BLaER1 (cell line): ENCODE data around the gene UGT1A8.
"Not testable (repeated sequence)": the region's sequence is repeated elsewhere in the genome, so short reads cannot be mapped to it uniquely, and the experiment has no call there.

ENCODE experiments used
- H3K27ac ChIP-seq: shearing (Covaris generic); formaldehyde crosslinking; 2 replicates; pipeline ENCODE4 v1.8.1; 2022
- H3K27me3 ChIP-seq: shearing (Covaris generic); formaldehyde crosslinking; 2 replicates; pipeline ENCODE4 v1.8.1; 2022
- H3K36me3 ChIP-seq: shearing (Covaris generic); formaldehyde crosslinking; 2 replicates; pipeline ENCODE4 v1.8.1; 2022
- H3K4me1 ChIP-seq: shearing (Covaris generic); formaldehyde crosslinking; 2 replicates; pipeline ENCODE4 v1.8.1; 2022
- H3K4me2 ChIP-seq: shearing (Covaris generic); formaldehyde crosslinking; 2 replicates; pipeline ENCODE4 v1.8.1; 2022
- H3K4me3 ChIP-seq: shearing (Covaris generic); formaldehyde crosslinking; 2 replicates; pipeline ENCODE4 v1.8.1; 2022
- H3K9ac ChIP-seq: shearing (Covaris generic); formaldehyde crosslinking; 2 replicates; pipeline ENCODE4 v1.8.1; 2022
- H3K9me3 ChIP-seq: shearing (Covaris generic); formaldehyde crosslinking; 2 replicates; pipeline ENCODE4 v1.8.1; 2022
- H4K20me1 ChIP-seq: shearing (Covaris generic); formaldehyde crosslinking; 2 replicates; pipeline ENCODE4 v1.8.1; 2022
- Cebpa-rat ChIP-seq: shearing (Covaris generic); IDR thresholded peaks from 2 replicates; pipeline ENCODE4 v1.8.1; 2022

Gene UGT1A8

GRCh38 chr2:233638836-233639235 is 21.4 kb downstream of the UGT1A8 start:
- Histone ChIP-seq H3K4me2 (no peak overlapping the region), H4K20me1 (no peaks in the 10 kb centered on the region), H3K9ac (no peak overlapping the region), H3K4me1 (no peaks in the 10 kb centered on the region), H3K9me3 (peaks cover 19% of the 10 kb centered on the region), H3K4me3 (no peak overlapping the region), H3K27me3 (no peaks in the 10 kb centered on the region), H3K36me3 (no peaks in the 10 kb centered on the region), H3K27ac (no peak overlapping the region)
- TF ChIP-seq Cebpa-rat = no peak

DNA sequence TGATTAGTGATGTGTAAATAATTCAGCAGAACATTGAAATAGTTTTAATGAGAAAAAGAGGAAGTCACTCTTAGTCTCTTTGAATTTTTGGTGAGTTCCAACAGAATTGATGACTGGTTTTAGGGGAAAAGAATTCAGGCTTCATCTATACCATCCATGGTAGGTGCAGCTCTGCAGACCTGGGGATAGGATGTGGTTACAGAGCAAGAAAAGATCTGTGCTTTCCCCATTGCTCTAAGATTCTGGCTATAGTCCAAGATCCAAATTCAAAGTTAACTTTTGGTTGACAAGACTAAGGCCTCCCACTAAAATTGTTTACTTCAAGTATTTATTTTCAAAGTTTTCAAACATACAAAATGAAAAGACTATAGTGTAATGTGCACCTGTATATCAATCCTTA is 22.4 kb downstream of the UGT1A8 start:
- Histone ChIP-seq H3K27me3 (no peaks in the 10 kb centered on the region), H3K4me2 (no peak overlapping the region), H3K27ac (no peak overlapping the region), H3K9ac (no peak overlapping the region), H3K4me3 (no peak overlapping the region), H3K36me3 (no peaks in the 10 kb centered on the region), H4K20me1 (no peaks in the 10 kb centered on the region), H3K4me1 (no peaks in the 10 kb centered on the region), H3K9me3 (peaks cover 28% of the 10 kb centered on the region)
- TF ChIP-seq Cebpa-rat = no peak

DNA sequence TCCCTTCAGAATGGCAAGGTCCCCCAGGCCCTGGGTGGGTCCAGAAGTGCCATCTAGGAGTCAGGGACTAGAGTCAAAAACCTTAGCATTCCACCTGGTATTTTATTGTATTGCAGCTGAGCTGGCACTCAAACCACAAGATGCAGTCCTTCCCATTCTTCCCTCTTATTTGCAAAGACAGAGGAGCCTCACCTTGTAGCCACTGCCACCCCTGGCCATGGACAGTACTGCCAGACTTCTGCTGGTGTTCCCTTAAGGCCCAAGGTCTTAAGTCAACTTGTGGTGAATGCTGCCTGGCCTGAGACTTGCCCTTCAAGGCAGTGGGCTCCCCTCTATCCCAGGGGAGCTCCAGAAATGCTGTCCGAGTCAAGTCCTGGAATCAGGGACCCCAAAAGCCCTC is 25.7 kb downstream of the UGT1A8 start:
- TF ChIP-seq Cebpa-rat = no peak
- Histone ChIP-seq H3K4me2 (no peak overlapping the region), H3K9ac (no peak overlapping the region), H4K20me1 (no peaks in the 10 kb centered on the region), H3K27ac (no peak overlapping the region), H3K4me1 (no peaks in the 10 kb centered on the region), H3K9me3 (peaks cover 56% of the 10 kb centered on the region), H3K27me3 (no peaks in the 10 kb centered on the region), H3K36me3 (no peaks in the 10 kb centered on the region), H3K4me3 (no peak overlapping the region)

DNA sequence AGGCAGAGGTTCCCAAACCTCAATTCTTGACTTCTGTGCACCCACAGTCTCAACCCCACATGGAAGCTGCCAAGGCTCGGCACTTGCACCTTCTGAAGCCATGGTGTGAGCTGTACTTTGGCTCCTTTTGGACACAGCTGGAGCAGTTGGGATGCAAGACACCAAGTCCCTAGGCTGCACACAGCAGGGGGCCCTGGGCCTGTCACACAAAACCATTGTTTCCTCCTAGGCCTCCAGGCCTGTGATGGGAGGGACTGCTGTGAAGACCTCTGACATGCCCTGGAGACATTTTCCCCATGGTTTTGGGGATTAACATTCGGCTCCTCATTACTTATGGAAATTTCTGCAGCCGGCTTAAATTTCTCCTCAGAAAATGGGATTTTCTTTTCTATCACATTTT is 28.6 kb downstream of the UGT1A8 start:
- peaks cover 56% of the 10 kb centered on the region for H3K9me3 ChIP-seq
- H3K4me3 ChIP-seq, H3K27me3 ChIP-seq, H4K20me1 ChIP-seq, H3K4me2 ChIP-seq, H3K4me1 ChIP-seq, H3K36me3 ChIP-seq, H3K9ac ChIP-seq, H3K27ac ChIP-seq: not testable (repeated sequence)

DNA sequence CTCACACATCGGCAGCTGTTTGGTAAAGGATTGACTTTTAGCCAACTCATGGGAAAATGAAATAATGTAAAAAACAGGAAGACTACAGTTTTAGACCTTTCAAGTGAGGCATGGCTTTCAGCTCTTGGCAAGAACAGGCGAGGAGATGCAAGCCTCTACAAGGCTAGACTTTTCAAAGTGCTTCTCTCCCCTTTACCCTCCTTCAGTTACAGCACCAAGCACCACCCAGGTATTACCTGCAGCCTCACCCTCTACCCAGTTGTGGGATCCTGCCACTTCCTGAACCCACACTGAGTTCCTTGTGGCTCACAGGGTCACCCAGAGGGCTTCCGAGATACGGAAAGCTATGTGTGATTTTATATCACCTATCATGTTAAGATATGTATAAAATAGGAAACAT is 33.5 kb downstream of the UGT1A8 start:
- TF ChIP-seq Cebpa-rat = no peak
- Histone ChIP-seq H3K36me3 (no peaks in the 10 kb centered on the region), H3K27me3 (no peaks in the 10 kb centered on the region), H3K9ac (no peak overlapping the region), H4K20me1 (no peaks in the 10 kb centered on the region), H3K9me3 (peaks cover 16% of the 10 kb centered on the region), H3K4me3 (no peak overlapping the region), H3K27ac (no peak overlapping the region), H3K4me2 (no peak overlapping the region), H3K4me1 (no peaks in the 10 kb centered on the region)

GRCh38 chr2:233651430-233651829 is 34.0 kb downstream of the UGT1A8 start:
- H4K20me1 ChIP-seq = no peaks in the 10 kb centered on the region
- no peak overlapping the region for H3K27ac ChIP-seq
- no peak for TF ChIP-seq Cebpa-rat
- peaks cover 12% of the 10 kb centered on the region for H3K9me3 ChIP-seq
- H3K4me1 ChIP-seq = no peaks in the 10 kb centered on the region
- H3K27me3 ChIP-seq = no peaks in the 10 kb centered on the region
- no peaks in the 10 kb centered on the region for H3K36me3 ChIP-seq
- no peak overlapping the region for H3K9ac ChIP-seq
- no peak overlapping the region for H3K4me3 ChIP-seq
- H3K4me2 ChIP-seq = no peak overlapping the region

GRCh38 chr2:233654501-233654900 is 37.1 kb downstream of the UGT1A8 start:
- no peaks in the 10 kb centered on the region for H3K4me1 ChIP-seq
- H3K9ac ChIP-seq = no peak overlapping the region
- H3K4me2 ChIP-seq = no peak overlapping the region
- H3K36me3 ChIP-seq = no peaks in the 10 kb centered on the region
- no peak overlapping the region for H3K4me3 ChIP-seq
- no peak for TF ChIP-seq Cebpa-rat
- no peak overlapping the region for H3K27ac ChIP-seq
- H4K20me1 ChIP-seq = no peaks in the 10 kb centered on the region
- H3K27me3 ChIP-seq = no peaks in the 10 kb centered on the region
- H3K9me3 ChIP-seq = no peaks in the 10 kb centered on the region

- H3K4me2 ChIP-seq = no peak overlapping the region
- H3K9ac ChIP-seq = no peak overlapping the region
- H3K36me3 ChIP-seq = no peaks in the 10 kb centered on the region
- no peaks in the 10 kb centered on the region for H4K20me1 ChIP-seq
- H3K27me3 ChIP-seq = no peaks in the 10 kb centered on the region
- no peaks in the 10 kb centered on the region for H3K9me3 ChIP-seq
- H3K4me3 ChIP-seq = no peak overlapping the region
- TF ChIP-seq Cebpa-rat = no peak
- no peaks in the 10 kb centered on the region for H3K4me1 ChIP-seq
- H3K27ac ChIP-seq = no peak overlapping the region
Measured at GRCh38 chr2:233655043-233655442, 37.6 kb downstream of the UGT1A8 start.

DNA sequence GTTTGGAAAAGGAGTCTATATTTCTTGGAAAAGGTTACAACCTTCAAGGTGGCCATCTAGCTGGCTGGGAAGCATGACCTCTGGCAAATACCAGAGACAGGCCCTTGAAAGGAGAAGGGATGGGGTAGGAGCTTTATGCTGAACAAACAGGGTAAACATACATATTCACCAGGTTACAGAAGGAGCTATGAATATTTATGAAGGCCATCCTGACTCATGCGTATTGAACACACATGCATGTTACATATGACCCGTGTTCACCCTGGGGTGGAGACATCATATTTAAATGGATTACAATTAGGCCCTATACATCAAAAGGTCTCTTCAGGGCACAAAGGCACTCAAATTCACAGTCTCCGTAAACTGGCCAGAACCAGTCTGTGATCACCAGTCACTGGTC is 38.5 kb downstream of the UGT1A8 start:
- not testable (repeated sequence) for H3K4me1 ChIP-seq, H4K20me1 ChIP-seq, H3K4me3 ChIP-seq, H3K4me2 ChIP-seq, H3K9ac ChIP-seq, H3K27ac ChIP-seq, H3K36me3 ChIP-seq, H3K9me3 ChIP-seq, H3K27me3 ChIP-seq

- Histone ChIP-seq H3K27me3 (no peaks in the 10 kb centered on the region), H3K27ac (no peak overlapping the region), H3K36me3 (no peaks in the 10 kb centered on the region), H3K4me1 (no peaks in the 10 kb centered on the region), H4K20me1 (no peaks in the 10 kb centered on the region), H3K9ac (no peak overlapping the region), H3K4me2 (no peak overlapping the region), H3K9me3 (no peaks in the 10 kb centered on the region), H3K4me3 (no peak overlapping the region)
- TF ChIP-seq Cebpa-rat = no peak
Measured at GRCh38 chr2:233656443-233656842, 39.0 kb downstream of the UGT1A8 start.

DNA sequence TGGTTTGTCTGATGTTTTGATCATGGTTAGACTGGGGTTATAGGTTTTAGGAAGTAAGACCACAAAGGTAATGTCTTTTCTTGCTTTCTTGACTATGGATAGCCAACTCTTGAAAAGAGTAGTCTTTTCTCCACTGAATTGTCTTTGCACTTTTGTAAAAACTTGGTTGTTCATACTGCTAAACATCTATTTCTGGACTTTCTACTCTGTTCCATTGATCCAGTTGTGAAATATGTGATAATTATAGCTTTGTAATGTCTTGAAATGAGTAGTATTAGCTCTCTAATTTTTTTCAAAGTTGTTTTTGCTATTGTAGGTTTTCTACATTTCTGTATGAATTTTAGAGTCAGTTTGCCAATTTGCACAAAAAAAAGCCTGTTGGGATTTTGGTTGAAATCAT is 41.2 kb downstream of the UGT1A8 start:
- Histone ChIP-seq H3K27ac (no peak overlapping the region), H3K4me2 (no peak overlapping the region), H3K36me3 (no peaks in the 10 kb centered on the region), H4K20me1 (no peaks in the 10 kb centered on the region), H3K27me3 (no peaks in the 10 kb centered on the region), H3K9ac (no peak overlapping the region), H3K4me3 (no peak overlapping the region), H3K4me1 (no peaks in the 10 kb centered on the region), H3K9me3 (no peaks in the 10 kb centered on the region)
- no peak for TF ChIP-seq Cebpa-rat
